GM23338 (cell line): Measurements from ENCODE around the gene BNIP3. TPM values are rescaled to one million over a fixed set of nuclear protein-coding genes. Genes with fewer than 3 reads are reported as not detected.

Source experiments
- ATAC-seq: fragments of 200-7000 bp; cut with Tn5 transposase; 3 replicates; pipeline ENCODE4 v1.9.1; 2020
- DNase-seq: peaks from one replicate; pipeline ENCODE4 v3.0.0-alpha.2; 2015; ENCODE audit warnings: low spot score
- H2AFZ ChIP-seq: fragments of 200-600 bp; sonication (generic); 2 replicates; pipeline ENCODE4 v1.8.0; 2016; ENCODE audit warnings: antibody characterized with exemption, mild to moderate bottlenecking, moderate library complexity
- H3F3A ChIP-seq: fragments of 200-600 bp; sonication (generic); replicated peaks from 2 replicates; pipeline ENCODE4 v1.8.0; 2017; ENCODE audit warnings: antibody characterized with exemption, mixed run types, low read depth
- H3K27ac ChIP-seq: fragments of 200-600 bp; sonication (generic); 2 replicates; pipeline ENCODE4 v1.6.1; 2016; ENCODE audit warnings: low read depth
- H3K27me3 ChIP-seq: fragments of 200-600 bp; sonication (generic); 2 replicates; pipeline ENCODE4 v1.8.0; 2016; ENCODE audit warnings: mild to moderate bottlenecking, mixed run types, moderate library complexity; ENCODE audit not compliant: insufficient read depth
- H3K36me3 ChIP-seq: fragments of 200-600 bp; sonication (generic); 2 replicates; pipeline ENCODE4 v1.8.0; 2016; ENCODE audit warnings: mild to moderate bottlenecking; ENCODE audit not compliant: insufficient read depth
- H3K4me1 ChIP-seq: fragments of 200-600 bp; sonication (generic); 2 replicates; pipeline ENCODE4 v1.8.0; 2016; ENCODE audit warnings: mild to moderate bottlenecking, moderate library complexity; ENCODE audit not compliant: insufficient read depth
- H3K4me2 ChIP-seq: fragments of 200-600 bp; sonication (generic); 2 replicates; pipeline ENCODE4 v1.7.1; 2017; ENCODE audit warnings: mixed run types
- H3K4me3 ChIP-seq: fragments of 200-600 bp; sonication (generic); 2 replicates; pipeline ENCODE4 v1.6.1; 2016; ENCODE audit warnings: mixed run types
- H3K79me2 ChIP-seq: fragments of 200-600 bp; sonication (generic); replicated peaks from 2 replicates; pipeline ENCODE4 v1.8.0; 2017; ENCODE audit warnings: mild to moderate bottlenecking; ENCODE audit not compliant: insufficient read depth
- H3K9me2 ChIP-seq: fragments of 200-600 bp; sonication (generic); 2 replicates; pipeline ENCODE4 v1.8.0; 2017; ENCODE audit not compliant: insufficient read depth
- H4K20me1 ChIP-seq: fragments of 200-600 bp; sonication (generic); replicated peaks from 2 replicates; pipeline ENCODE4 v1.8.0; 2017; ENCODE audit warnings: mild to moderate bottlenecking; ENCODE audit not compliant: insufficient read depth
- H3K27ac Mint-ChIP-seq: 2 replicates; pipeline ENCODE4 v1.8.0; 2020; ENCODE audit warnings: inconsistent platforms, mild to moderate bottlenecking, moderate library complexity, mixed read lengths
- H3K27me3 Mint-ChIP-seq: 3 replicates; pipeline ENCODE4 v1.8.0; 2022; ENCODE audit warnings: low read depth, mild to moderate bottlenecking, moderate library complexity, mixed read lengths, inconsistent platforms; ENCODE audit not compliant: insufficient read depth, poor library complexity
- H3K36me3 Mint-ChIP-seq: 3 replicates; pipeline ENCODE4 v1.8.0; 2021; ENCODE audit warnings: low read depth, mild to moderate bottlenecking, inconsistent platforms, moderate library complexity, mixed read lengths
- H3K4me1 Mint-ChIP-seq: 3 replicates; pipeline ENCODE4 v1.8.0; 2020; ENCODE audit warnings: mild to moderate bottlenecking, inconsistent platforms, mixed read lengths
- H3K4me3 Mint-ChIP-seq: 3 replicates; pipeline ENCODE4 v1.8.0; 2021; ENCODE audit warnings: moderate library complexity, mild to moderate bottlenecking, inconsistent platforms, mixed read lengths
- H3K9me3 Mint-ChIP-seq: 3 replicates; pipeline ENCODE4 v1.8.0; 2020; ENCODE audit warnings: moderate library complexity, mild to moderate bottlenecking, inconsistent platforms, mixed read lengths
- STAT1 ChIP-seq: IDR thresholded peaks from one replicate; pipeline ENCODE4 v1.6.1; 2016; ENCODE audit warnings: antibody characterized with exemption; ENCODE audit not compliant: unreplicated experiment
- polyA plus RNA-seq: library from polyadenylated mRNA; unstranded; fragments of >200 nt; fragmentation: Nextera tagmentation; extraction: Ambion mirVana; gene quantifications from 2 replicates; pipeline ENCODE4 v1.2.1, GENCODE V29; 2016
- total RNA-seq: library from RNA; depleted of rRNA; stranded (reverse); fragments of >200 nt; shearing (Covaris generic); gene quantifications from 2 replicates; pipeline ENCODE4 v1.2.3, GENCODE V29; 2014
- TF ChIP-seq, protein P1 (sequence below): IDR thresholded peaks from one replicate; pipeline ENCODE4 v1.6.1; 2018; ENCODE audit warnings: antibody characterized with exemption; ENCODE audit not compliant: unreplicated experiment
- TF ChIP-seq, protein P2 (sequence below): fragments of 250-450 bp; sonication (Bioruptor Pico); IDR thresholded peaks from 2 replicates; pipeline ENCODE4 v1.5.0; 2020; ENCODE audit warnings: mild to moderate bottlenecking, moderate library complexity

The BNIP3 gene
- total and polyA plus RNA-seq, 2 experiments from 2014 or later = 46.3 to 75.0 TPM

DNA sequence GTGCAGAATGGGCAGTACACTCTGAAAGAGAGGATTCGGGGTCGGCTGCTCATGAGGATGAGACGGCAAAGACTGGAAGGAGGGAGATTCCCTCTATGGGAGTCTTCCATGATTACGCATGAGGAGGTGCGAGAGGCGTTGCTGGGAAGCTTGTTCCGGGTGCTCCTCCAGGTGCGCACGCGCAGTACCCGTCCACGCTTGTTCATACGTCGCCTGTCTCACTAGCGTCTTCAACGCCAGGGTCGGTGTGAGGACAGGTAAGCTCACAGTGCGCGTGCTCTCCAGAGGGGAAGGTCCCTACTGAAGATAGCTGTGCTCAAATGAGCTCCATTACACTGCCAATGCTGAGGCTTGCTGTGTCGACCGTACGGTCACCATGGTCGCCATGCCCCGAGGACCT, 39.3 kb upstream of the BNIP3 start:
- peaks cover 15% of the 10 kb centered on the region for H3K27me3 Mint-ChIP-seq
- TF ChIP-seq, protein P1, sequence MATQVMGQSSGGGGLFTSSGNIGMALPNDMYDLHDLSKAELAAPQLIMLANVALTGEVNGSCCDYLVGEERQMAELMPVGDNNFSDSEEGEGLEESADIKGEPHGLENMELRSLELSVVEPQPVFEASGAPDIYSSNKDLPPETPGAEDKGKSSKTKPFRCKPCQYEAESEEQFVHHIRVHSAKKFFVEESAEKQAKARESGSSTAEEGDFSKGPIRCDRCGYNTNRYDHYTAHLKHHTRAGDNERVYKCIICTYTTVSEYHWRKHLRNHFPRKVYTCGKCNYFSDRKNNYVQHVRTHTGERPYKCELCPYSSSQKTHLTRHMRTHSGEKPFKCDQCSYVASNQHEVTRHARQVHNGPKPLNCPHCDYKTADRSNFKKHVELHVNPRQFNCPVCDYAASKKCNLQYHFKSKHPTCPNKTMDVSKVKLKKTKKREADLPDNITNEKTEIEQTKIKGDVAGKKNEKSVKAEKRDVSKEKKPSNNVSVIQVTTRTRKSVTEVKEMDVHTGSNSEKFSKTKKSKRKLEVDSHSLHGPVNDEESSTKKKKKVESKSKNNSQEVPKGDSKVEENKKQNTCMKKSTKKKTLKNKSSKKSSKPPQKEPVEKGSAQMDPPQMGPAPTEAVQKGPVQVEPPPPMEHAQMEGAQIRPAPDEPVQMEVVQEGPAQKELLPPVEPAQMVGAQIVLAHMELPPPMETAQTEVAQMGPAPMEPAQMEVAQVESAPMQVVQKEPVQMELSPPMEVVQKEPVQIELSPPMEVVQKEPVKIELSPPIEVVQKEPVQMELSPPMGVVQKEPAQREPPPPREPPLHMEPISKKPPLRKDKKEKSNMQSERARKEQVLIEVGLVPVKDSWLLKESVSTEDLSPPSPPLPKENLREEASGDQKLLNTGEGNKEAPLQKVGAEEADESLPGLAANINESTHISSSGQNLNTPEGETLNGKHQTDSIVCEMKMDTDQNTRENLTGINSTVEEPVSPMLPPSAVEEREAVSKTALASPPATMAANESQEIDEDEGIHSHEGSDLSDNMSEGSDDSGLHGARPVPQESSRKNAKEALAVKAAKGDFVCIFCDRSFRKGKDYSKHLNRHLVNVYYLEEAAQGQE = no peak
- TF ChIP-seq STAT1 = no peak
- no peak overlapping the region for H2AFZ ChIP-seq
- H3K4me1 Mint-ChIP-seq = peaks cover 11% of the 10 kb centered on the region
- ATAC-seq = no peak
- 0 out of 2 replicates have a peak, but pooled peaks cover 10% of the 10 kb centered on the region for H3K27me3 ChIP-seq
- H3K79me2 ChIP-seq = no peaks in the 10 kb centered on the region
- 0 out of 2 replicates have a peak, but pooled peaks cover 7% of the 10 kb centered on the region for H3K9me2 ChIP-seq
- H3K4me3 ChIP-seq = no peak overlapping the region
- H3K27ac ChIP-seq = no peak overlapping the region
- no peak for DNase-seq
- no peak overlapping the region for H3K4me2 ChIP-seq
- no peak overlapping the region for H3K27ac Mint-ChIP-seq
- no peaks in the 10 kb centered on the region for H4K20me1 ChIP-seq
- peaks cover 8% of the 10 kb centered on the region; the same call in 1 of the 2 replicates for H3K4me1 ChIP-seq
- no peak overlapping the region for H3K4me3 Mint-ChIP-seq
- H3K9me3 Mint-ChIP-seq = peaks cover 5% of the 10 kb centered on the region; the same call in 2 of the 3 replicates
- no peaks in the 10 kb centered on the region for H3K36me3 Mint-ChIP-seq
- no peaks in the 10 kb centered on the region for H3F3A ChIP-seq
- no peaks in the 10 kb centered on the region for H3K36me3 ChIP-seq

DNA sequence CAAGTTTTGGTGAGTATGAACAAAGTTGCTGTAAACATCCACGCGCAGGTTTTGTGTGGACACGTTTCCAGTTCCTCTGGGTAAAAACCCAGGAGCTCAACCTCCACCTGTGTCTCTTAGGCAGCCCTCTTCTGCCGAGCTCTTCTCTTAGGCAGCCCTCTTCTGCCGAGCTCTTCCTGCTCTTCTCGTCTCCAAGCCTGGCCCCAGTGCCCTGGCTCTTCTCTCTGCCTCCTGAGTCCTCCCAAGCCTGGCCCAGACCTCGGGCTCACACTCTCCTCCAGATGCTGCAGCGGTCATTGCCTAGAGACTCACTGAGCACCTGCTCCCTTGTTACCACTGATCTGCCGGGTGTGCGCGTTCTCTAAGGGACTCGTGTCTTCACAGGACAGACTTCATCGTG, 38.7 kb upstream of the BNIP3 start:
- Histone ChIP-seq H3K27me3 (0 out of 2 replicates have a peak, but pooled peaks cover 10% of the 10 kb centered on the region), H3K4me1 (peaks cover 11% of the 10 kb centered on the region), H3F3A (no peaks in the 10 kb centered on the region), H3K9me2 (0 out of 2 replicates have a peak, but pooled peaks cover 7% of the 10 kb centered on the region), H3K4me2 (no peak overlapping the region), H3K36me3 (no peaks in the 10 kb centered on the region), H3K79me2 (no peaks in the 10 kb centered on the region), H3K27ac (no peak overlapping the region), H4K20me1 (no peaks in the 10 kb centered on the region), H3K4me3 (no peak overlapping the region), H2AFZ (no peak overlapping the region)
- H3K36me3 Mint-ChIP-seq = no peaks in the 10 kb centered on the region
- no peak for ATAC-seq
- peaks cover 5% of the 10 kb centered on the region; the same call in 2 of the 3 replicates for H3K9me3 Mint-ChIP-seq
- TF ChIP-seq, protein P2, sequence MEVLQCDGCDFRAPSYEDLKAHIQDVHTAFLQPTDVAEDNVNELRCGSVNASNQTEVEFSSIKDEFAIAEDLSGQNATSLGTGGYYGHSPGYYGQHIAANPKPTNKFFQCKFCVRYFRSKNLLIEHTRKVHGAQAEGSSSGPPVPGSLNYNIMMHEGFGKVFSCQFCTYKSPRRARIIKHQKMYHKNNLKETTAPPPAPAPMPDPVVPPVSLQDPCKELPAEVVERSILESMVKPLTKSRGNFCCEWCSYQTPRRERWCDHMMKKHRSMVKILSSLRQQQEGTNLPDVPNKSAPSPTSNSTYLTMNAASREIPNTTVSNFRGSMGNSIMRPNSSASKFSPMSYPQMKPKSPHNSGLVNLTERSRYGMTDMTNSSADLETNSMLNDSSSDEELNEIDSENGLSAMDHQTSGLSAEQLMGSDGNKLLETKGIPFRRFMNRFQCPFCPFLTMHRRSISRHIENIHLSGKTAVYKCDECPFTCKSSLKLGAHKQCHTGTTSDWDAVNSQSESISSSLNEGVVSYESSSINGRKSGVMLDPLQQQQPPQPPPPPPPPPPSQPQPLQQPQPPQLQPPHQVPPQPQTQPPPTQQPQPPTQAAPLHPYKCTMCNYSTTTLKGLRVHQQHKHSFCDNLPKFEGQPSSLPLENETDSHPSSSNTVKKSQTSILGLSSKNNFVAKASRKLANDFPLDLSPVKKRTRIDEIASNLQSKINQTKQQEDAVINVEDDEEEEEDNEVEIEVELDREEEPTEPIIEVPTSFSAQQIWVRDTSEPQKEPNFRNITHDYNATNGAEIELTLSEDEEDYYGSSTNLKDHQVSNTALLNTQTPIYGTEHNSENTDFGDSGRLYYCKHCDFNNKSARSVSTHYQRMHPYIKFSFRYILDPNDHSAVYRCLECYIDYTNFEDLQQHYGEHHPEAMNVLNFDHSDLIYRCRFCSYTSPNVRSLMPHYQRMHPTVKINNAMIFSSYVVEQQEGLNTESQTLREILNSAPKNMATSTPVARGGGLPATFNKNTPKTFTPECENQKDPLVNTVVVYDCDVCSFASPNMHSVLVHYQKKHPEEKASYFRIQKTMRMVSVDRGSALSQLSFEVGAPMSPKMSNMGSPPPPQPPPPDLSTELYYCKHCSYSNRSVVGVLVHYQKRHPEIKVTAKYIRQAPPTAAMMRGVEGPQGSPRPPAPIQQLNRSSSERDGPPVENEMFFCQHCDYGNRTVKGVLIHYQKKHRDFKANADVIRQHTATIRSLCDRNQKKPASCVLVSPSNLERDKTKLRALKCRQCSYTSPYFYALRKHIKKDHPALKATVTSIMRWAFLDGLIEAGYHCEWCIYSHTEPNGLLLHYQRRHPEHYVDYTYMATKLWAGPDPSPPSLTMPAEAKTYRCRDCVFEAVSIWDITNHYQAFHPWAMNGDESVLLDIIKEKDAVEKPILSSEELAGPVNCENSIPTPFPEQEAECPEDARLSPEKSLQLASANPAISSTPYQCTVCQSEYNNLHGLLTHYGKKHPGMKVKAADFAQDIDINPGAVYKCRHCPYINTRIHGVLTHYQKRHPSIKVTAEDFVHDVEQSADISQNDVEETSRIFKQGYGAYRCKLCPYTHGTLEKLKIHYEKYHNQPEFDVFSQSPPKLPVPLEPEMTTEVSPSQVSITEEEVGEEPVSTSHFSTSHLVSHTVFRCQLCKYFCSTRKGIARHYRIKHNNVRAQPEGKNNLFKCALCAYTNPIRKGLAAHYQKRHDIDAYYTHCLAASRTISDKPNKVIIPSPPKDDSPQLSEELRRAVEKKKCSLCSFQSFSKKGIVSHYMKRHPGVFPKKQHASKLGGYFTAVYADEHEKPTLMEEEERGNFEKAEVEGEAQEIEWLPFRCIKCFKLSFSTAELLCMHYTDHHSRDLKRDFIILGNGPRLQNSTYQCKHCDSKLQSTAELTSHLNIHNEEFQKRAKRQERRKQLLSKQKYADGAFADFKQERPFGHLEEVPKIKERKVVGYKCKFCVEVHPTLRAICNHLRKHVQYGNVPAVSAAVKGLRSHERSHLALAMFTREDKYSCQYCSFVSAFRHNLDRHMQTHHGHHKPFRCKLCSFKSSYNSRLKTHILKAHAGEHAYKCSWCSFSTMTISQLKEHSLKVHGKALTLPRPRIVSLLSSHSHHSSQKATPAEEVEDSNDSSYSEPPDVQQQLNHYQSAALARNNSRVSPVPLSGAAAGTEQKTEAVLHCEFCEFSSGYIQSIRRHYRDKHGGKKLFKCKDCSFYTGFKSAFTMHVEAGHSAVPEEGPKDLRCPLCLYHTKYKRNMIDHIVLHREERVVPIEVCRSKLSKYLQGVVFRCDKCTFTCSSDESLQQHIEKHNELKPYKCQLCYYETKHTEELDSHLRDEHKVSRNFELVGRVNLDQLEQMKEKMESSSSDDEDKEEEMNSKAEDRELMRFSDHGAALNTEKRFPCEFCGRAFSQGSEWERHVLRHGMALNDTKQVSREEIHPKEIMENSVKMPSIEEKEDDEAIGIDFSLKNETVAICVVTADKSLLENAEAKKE (CRISPR knock-in tag) = no peak
- no peak overlapping the region for H3K4me3 Mint-ChIP-seq
- peaks cover 15% of the 10 kb centered on the region for H3K27me3 Mint-ChIP-seq
- H3K27ac Mint-ChIP-seq = no peak overlapping the region
- DNase-seq = no peak
- H3K4me1 Mint-ChIP-seq = peaks cover 17% of the 10 kb centered on the region
